Measurements from ENCODE around the gene IPCEF1. TPM values are rescaled to one million over a fixed set of nuclear protein-coding genes. Genes with fewer than 3 reads are reported as not detected.

Gene IPCEF1
- total and polyA plus RNA-seq, 2 experiments from 2014 or later = 0.15 TPM; not detected in 1

GRCh38 chr6:154227862-154228520 lies 128.6 kb downstream of the IPCEF1 start:
- Histone ChIP-seq H3K36me3 (no peaks in the 10 kb centered on the region), H3K27ac (no peak overlapping the region), H3K4me1 (ENCODE audit: low read depth) (no peaks in the 10 kb centered on the region), H3K9me3 (ENCODE audit: low read depth) (no peaks in the 10 kb centered on the region), H3K4me3 (no peak overlapping the region), H3K27me3 (no peaks in the 10 kb centered on the region)
- no peak for DNase-seq (ENCODE audit: low read depth in 1 of 2, low spot score in 1 of 2)
- TF ChIP-seq CTCF (IDR thresholded peaks at IDR 0.05; ENCODE audit: low read depth, low read length) = no peak

- Histone ChIP-seq H3K27me3 (no peaks in the 10 kb centered on the region), H3K27ac (no peak overlapping the region), H3K4me1 (ENCODE audit: low read depth) (no peaks in the 10 kb centered on the region), H3K4me3 (no peak overlapping the region), H3K9me3 (ENCODE audit: low read depth) (no peaks in the 10 kb centered on the region), H3K36me3 (no peaks in the 10 kb centered on the region)
- no peak for TF ChIP-seq CTCF (IDR thresholded peaks at IDR 0.05; ENCODE audit: low read depth, low read length)
- DNase-seq (ENCODE audit: low read depth in 1 of 2, low spot score in 1 of 2) = no peak
Observed at GRCh38 chr6:154226461-154226860, 130.1 kb downstream of the IPCEF1 start.

GRCh38 chr6:154223296-154223695 lies 133.3 kb downstream of the IPCEF1 start:
- no peaks in the 10 kb centered on the region for H3K36me3 ChIP-seq
- TF ChIP-seq CTCF (IDR thresholded peaks at IDR 0.05; ENCODE audit: low read depth, low read length) = no peak
- no peaks in the 10 kb centered on the region for H3K27me3 ChIP-seq
- H3K4me3 ChIP-seq = no peak overlapping the region
- no peak overlapping the region for H3K27ac ChIP-seq
- no peaks in the 10 kb centered on the region for H3K9me3 ChIP-seq (ENCODE audit: low read depth)
- DNase-seq (ENCODE audit: low read depth in 1 of 2, low spot score in 1 of 2) = no peak
- H3K4me1 ChIP-seq (ENCODE audit: low read depth) = no peaks in the 10 kb centered on the region

- Histone ChIP-seq H3K9me3 (ENCODE audit: low read depth) (no peaks in the 10 kb centered on the region), H3K27me3 (no peaks in the 10 kb centered on the region), H3K4me3 (no peak overlapping the region), H3K4me1 (ENCODE audit: low read depth) (no peaks in the 10 kb centered on the region), H3K27ac (no peak overlapping the region), H3K36me3 (no peaks in the 10 kb centered on the region)
- no peak for TF ChIP-seq CTCF (IDR thresholded peaks at IDR 0.05; ENCODE audit: low read depth, low read length)
- no peak for DNase-seq (ENCODE audit: low read depth in 1 of 2, low spot score in 1 of 2)
Observed at GRCh38 chr6:154222716-154223115, 133.9 kb downstream of the IPCEF1 start.

GRCh38 chr6:154219250-154219649 lies 137.4 kb downstream of the IPCEF1 start:
- H3K4me1 ChIP-seq (ENCODE audit: low read depth) = no peaks in the 10 kb centered on the region
- DNase-seq (ENCODE audit: low read depth in 1 of 2, low spot score in 1 of 2) = no peak
- no peak for TF ChIP-seq CTCF (IDR thresholded peaks at IDR 0.05; ENCODE audit: low read depth, low read length)
- H3K4me3 ChIP-seq = no peak overlapping the region
- H3K9me3 ChIP-seq (ENCODE audit: low read depth) = no peaks in the 10 kb centered on the region
- no peak overlapping the region for H3K27ac ChIP-seq
- H3K27me3 ChIP-seq = no peaks in the 10 kb centered on the region
- H3K36me3 ChIP-seq = no peaks in the 10 kb centered on the region
